AG04450 (cell line): ENCODE results near the gene HPD. TPM values are rescaled to one million over a fixed set of nuclear protein-coding genes. Genes with fewer than 3 reads are reported as not detected.
"Not testable (repeated sequence)": the region's sequence is repeated elsewhere in the genome, so short reads cannot be mapped to it uniquely, and the experiment has no call there.

ENCODE experiments used
- CTCF ChIA-PET: fragments of 300-600, 350-600 bp; formaldehyde crosslinking; extraction: SDS; loops from one replicate; lab custom pipeline; 2022; ENCODE audit warnings: antibody characterized with exemption, inconsistent platforms; lab: Charles Lee
- POLR2A ChIA-PET: fragments of 350-600 bp; formaldehyde crosslinking; extraction: SDS; loops from one replicate; lab custom pipeline; 2021; ENCODE audit warnings: antibody characterized with exemption, inconsistent platforms; lab: Yijun Ruan, JAX
- DNase-seq: peaks from one replicate; pipeline ENCODE4 v3.0.0-alpha.2; 2011; ENCODE audit warnings: low read depth, low spot score
- H3K27ac ChIP-seq: one replicate; pipeline ENCODE4 v1.5.1; 2012; ENCODE audit warnings: low read depth, low read length, control low read depth
- H3K27me3 ChIP-seq: one replicate; pipeline ENCODE4 v1.6.0; 2012; ENCODE audit warnings: low read length; ENCODE audit not compliant: control insufficient read depth, insufficient read depth
- H3K4me3 ChIP-seq: 2 replicates; pipeline ENCODE4 v1.5.1; 2011; ENCODE audit warnings: mild to moderate bottlenecking, low read depth, low read length, control low read depth
- H3K9me3 ChIP-seq: 2 replicates; pipeline ENCODE4 v1.5.1; 2012; ENCODE audit warnings: low read length; ENCODE audit not compliant: control insufficient read depth, insufficient read depth
- CTCF ChIP-seq: IDR thresholded peaks from 2 replicates; pipeline ENCODE4 v1.5.1; 2011; ENCODE audit warnings: low read depth, low read length, control low read depth, inconsistent platforms
- polyA plus RNA-seq: library from polyadenylated mRNA; depleted of rRNA; stranded (reverse); fragments of >200 nt; gene quantifications from 2 replicates; pipeline ENCODE4 v1.2.3, GENCODE V29; 2011

The HPD gene
- polyA plus RNA-seq, 1 experiment, result 0.05 TPM

DNA sequence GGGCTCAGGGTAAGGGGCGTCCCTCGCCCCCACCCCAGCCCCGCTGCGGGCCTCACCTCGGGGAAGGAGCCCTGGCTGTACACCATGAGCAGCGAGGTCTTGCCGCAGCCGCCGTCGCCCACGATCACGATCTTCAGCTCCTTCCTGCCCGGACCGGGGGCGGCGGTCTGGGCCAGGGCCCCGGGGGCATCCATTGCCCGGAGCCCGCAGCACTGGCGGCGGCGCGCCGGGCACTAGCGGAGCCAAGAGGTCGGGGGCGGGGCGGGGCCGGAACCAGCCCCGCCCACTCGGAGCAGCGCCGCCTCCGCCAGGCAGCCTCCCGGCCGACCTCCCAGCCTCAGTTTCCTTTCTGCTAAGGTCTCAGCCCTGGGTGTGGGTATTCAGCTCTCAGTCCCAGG lies 65.2 kb downstream of the HPD start, which contains the start of gene RHOF:
Gene RHOF, minus strand, starts transcription at position 249 of the 398 bp plus-strand sequence. Its CDS starts 55 bp downstream, at position 194.
- peak within 1 kb of the TSS; percentile 89 for H3K27ac ChIP-seq
- TF ChIP-seq CTCF, result no peak
- ChIA-PET CTCF (interaction anchor here (0.6 to 7.0 kb wide), 38 partner anchors 8 to 727 kb away, joined by 3 to 143 read pairs (median 9); partner anchors contain the start of genes PSMD9 and TMEM120B), POLR2A (interaction anchor here (0.6 to 4.4 kb wide), 7 partner anchors 9 to 257 kb away, joined by 3 to 52 read pairs (median 7); partner anchors contain the start of gene PSMD9)
- DNase-seq, result no peak
- no peaks in the 10 kb centered on the region; the same call in 1 of the 2 replicates for H3K9me3 ChIP-seq
- peak within 1 kb of the TSS; percentile 65 for H3K4me3 ChIP-seq
- H3K27me3 ChIP-seq, result no peaks in the 10 kb centered on the region

DNA sequence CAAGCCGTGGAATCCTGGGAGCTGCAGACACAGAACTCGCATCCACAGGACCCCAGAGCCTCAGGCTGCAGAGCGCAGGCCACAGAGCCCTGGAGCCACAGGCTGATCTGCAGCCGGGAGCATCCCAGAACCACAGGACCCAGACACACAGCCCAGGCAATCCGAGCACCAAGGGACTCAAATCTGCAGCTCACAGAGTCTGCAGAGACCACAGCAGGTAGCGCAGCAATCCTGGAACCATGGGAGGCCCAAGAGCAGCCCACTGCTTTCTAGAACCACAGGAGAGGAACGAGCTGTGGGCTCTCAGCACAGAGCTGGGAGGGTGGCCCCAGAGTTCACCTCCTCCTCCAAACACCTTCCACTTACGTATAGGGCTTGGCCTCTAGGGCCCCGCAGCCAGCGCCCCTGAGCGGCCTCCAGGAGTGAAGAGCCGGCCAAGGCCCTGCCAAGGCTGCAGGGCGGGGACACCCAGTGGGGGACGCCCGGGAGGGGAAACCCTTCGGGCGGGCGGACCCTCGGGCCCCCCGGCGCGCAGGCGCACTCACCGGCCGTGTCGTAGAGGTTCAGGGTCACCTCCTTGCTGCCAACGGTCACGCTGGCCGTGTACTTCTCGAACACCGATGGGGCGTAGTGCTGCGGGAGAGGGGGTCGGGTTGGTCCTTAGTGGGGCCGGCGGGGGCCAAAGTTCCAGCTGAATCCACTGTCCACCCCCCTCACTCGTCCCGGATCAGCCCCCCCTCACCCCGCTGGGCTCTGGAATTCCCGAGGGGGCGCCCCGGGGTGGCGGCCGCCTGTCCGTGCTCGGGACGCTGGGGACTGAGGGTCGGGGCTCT lies 65.8 kb downstream of the HPD start:
- peak overlapping the region; percentile 11 for H3K27ac ChIP-seq
- ChIA-PET POLR2A (interaction anchor here (1.6 to 4.4 kb wide), 3 partner anchors 18 to 256 kb away, joined by 7 to 52 read pairs (median 11); partner anchors contain the start of gene PSMD9), CTCF (interaction anchor here (0.6 to 7.0 kb wide), 24 partner anchors 8 to 728 kb away, joined by 3 to 143 read pairs (median 12); partner anchors contain the start of genes PSMD9 and TMEM120B)
- no peaks in the 10 kb centered on the region; the same call in 1 of the 2 replicates for H3K9me3 ChIP-seq
- no peak for DNase-seq
- peak overlapping the region; percentile 65 for H3K4me3 ChIP-seq
- no peak for TF ChIP-seq CTCF
- no peaks in the 10 kb centered on the region for H3K27me3 ChIP-seq

GRCh38 chr12:121791671-121792551 lies 66.7 kb downstream of the HPD start:
- H3K27ac ChIP-seq, result peak overlapping the region; percentile 11
- CTCF ChIA-PET, result no interaction called here
- no peak for TF ChIP-seq CTCF
- DNase-seq, result no peak
- H3K4me3 ChIP-seq, result no peak overlapping the region
- POLR2A ChIA-PET, result no interaction called here
- no peaks in the 10 kb centered on the region; the same call in 1 of the 2 replicates for H3K9me3 ChIP-seq
- H3K27me3 ChIP-seq, result no peaks in the 10 kb centered on the region

GRCh38 chr12:121790785-121791184 lies 67.9 kb downstream of the HPD start:
- H3K4me3 ChIP-seq, H3K9me3 ChIP-seq, H3K27me3 ChIP-seq, H3K27ac ChIP-seq, DNase-seq, POLR2A ChIA-PET, CTCF ChIA-PET: not testable (repeated sequence)
